Left lung (tissue), 14 donors: Measurements from ENCODE around the gene SPRR2A. TPM values are rescaled to one million over a fixed set of nuclear protein-coding genes. Genes with fewer than 3 reads are reported as not detected.

ENCODE experiments used
- ATAC-seq: fragments of 200-7000 bp; cut with Tn5 transposase; one replicate; pipeline ENCODE4 v1.9.1; 2020; ENCODE audit warnings: moderate library complexity
- DNase-seq, 4 donors: peaks; one replicate each; pipeline ENCODE4 v3.0.0-alpha.2; 2013 to 2020
- H3K27ac ChIP-seq, 2 donors: fragments of 200-600 bp; sonication (generic) in 1 of 2; one replicate each; pipeline versions ENCODE4 v1.5.0 to v1.8.0; 2020 to 2021
- H3K27me3 ChIP-seq, 2 donors: fragments of 200-600 bp; sonication (generic) in 1 of 2; one replicate each; pipeline versions ENCODE4 v1.5.0 to v1.8.0; 2020 to 2021
- H3K36me3 ChIP-seq, 2 donors: fragments of 200-600 bp; sonication (generic) in 1 of 2; one replicate each; pipeline versions ENCODE4 v1.5.0 to v1.8.0; 2020 to 2021
- H3K4me1 ChIP-seq, 2 donors: fragments of 200-600 bp; one replicate each; pipeline ENCODE4 v1.8.0; 2021
- H3K4me3 ChIP-seq, 2 donors: fragments of 200-600 bp; sonication (generic) in 1 of 2; one replicate each; pipeline versions ENCODE4 v1.5.0 to v1.8.0; 2020 to 2021; ENCODE audit warnings: mild to moderate bottlenecking in 1 of 2
- H3K9me3 ChIP-seq, 2 donors: fragments of 200-600 bp; sonication (generic) in 1 of 2; one replicate each; pipeline versions ENCODE4 v1.5.0 to v1.8.0; 2020 to 2021
- CTCF ChIP-seq, 2 donors: fragments of 200-600 bp; sonication (generic) in 1 of 2; IDR thresholded peaks; one replicate each; pipeline versions ENCODE4 v1.5.0 to v1.8.0; 2021; ENCODE audit warnings: antibody characterized with exemption in 2 of 2
- intact Hi-C, 2 donors: fragments of 100-400 bp; cut with DNase I; formaldehyde crosslinking; loops; one replicate each; pipeline versions ENCODE4 v1.11.2 to v1.14.2; 2022
- long read RNA-seq, 12 donors: library from polyadenylated mRNA in 2 of 12; unstranded in 2 of 12; transcript quantifications; one replicate each; pipeline ENCODE4 v2.0.0 and lab custom pipeline, GENCODE V29; 2019 to 2026
- polyA plus RNA-seq, 6 donors: library from polyadenylated mRNA; unstranded; fragments of 120-200 nt; gene quantifications; one replicate each; pipeline ENCODE4 v1.2.1, GENCODE V29; 2013; ENCODE audit not compliant: insufficient read length in 6 of 6
- total RNA-seq, 2 donors: library from RNA; stranded (reverse); fragmentation: NEBNext Ultra II Directional; extraction: Animal tissue kit (Norgen Biotek cat#: 25700); gene quantifications; one replicate each; pipeline ENCODE4 v1.2.1, GENCODE V29; 2021
- donor health status: DM: no; HTN: yes; CAD: no.
- donor health status: DM: no; HTN: no; CAD: no.

Gene SPRR2A
- total RNA-seq (not detected), polyA plus RNA-seq (not detected)
- long read RNA-seq, donor 1, result 0 reads
- long read RNA-seq, donor 2, result 0 reads
- long read RNA-seq, donor 3, result 0 reads
- long read RNA-seq, donor 4, result 0 reads
- long read RNA-seq, donor 5, result 0 reads
- long read RNA-seq, donor 6, result 0 reads
- long read RNA-seq, donor 7, result 0 reads
- long read RNA-seq, donor 8, result 0 reads
- long read RNA-seq, donor 9, result 0 reads
- long read RNA-seq, donor 10, result 0 reads
- long read RNA-seq, donor 11, result 0 reads
- long read RNA-seq, donor 12, result 0 reads

GRCh38 chr1:153057375-153057774 lies at the start of gene SPRR2A:
Gene SPRR2A, minus strand, starts transcription at chr1:153057512. Its CDS starts 777 bp downstream, at chr1:153056735.
- Histone ChIP-seq H3K9me3 (no peaks in the 10 kb centered on the region), H3K27me3 (peaks cover 0 to 6% of the 10 kb centered on the region in 2 donors), H3K27ac (no peak within 1 kb of the TSS), H3K4me3 (no peak within 1 kb of the TSS), H3K4me1 (no peaks in the 10 kb centered on the region), H3K36me3 (no peaks in the 10 kb centered on the region)
- ATAC-seq (no peak), DNase-seq (no peak)
- intact Hi-C loops, result no loop called here
- no peak for TF ChIP-seq CTCF (IDR thresholded peaks at IDR 0.05)

- H3K27ac ChIP-seq, result no peak overlapping the region
- ATAC-seq (no peak), DNase-seq (no peak)
- TF ChIP-seq CTCF (IDR thresholded peaks at IDR 0.05), result no peak
- intact Hi-C loops, result no loop called here
- no peaks in the 10 kb centered on the region for H3K9me3 ChIP-seq
- no peaks in the 10 kb centered on the region for H3K36me3 ChIP-seq
- H3K4me1 ChIP-seq, result no peaks in the 10 kb centered on the region
- no peak overlapping the region for H3K4me3 ChIP-seq
- H3K27me3 ChIP-seq, result no peaks in the 10 kb centered on the region
Observed at GRCh38 chr1:153100245-153100644, 42.9 kb upstream of the SPRR2A start.

- ATAC-seq (no peak), DNase-seq (no peak)
- H3K4me3 ChIP-seq, result no peak overlapping the region
- no peak for TF ChIP-seq CTCF (IDR thresholded peaks at IDR 0.05)
- intact Hi-C loops, result no loop called here
- H3K4me1 ChIP-seq, result no peaks in the 10 kb centered on the region
- H3K27ac ChIP-seq, result no peak overlapping the region
- H3K36me3 ChIP-seq, result no peaks in the 10 kb centered on the region
- no peaks in the 10 kb centered on the region for H3K27me3 ChIP-seq
- H3K9me3 ChIP-seq, result no peaks in the 10 kb centered on the region
Observed at GRCh38 chr1:153099461-153100045, 42.2 kb upstream of the SPRR2A start.

GRCh38 chr1:153095764-153096163 lies 38.5 kb upstream of the SPRR2A start:
- intact Hi-C loops, result no loop called here
- no peak for ATAC-seq
- DNase-seq, result no peak

More at GRCh38 chr1:153095764-153096163, 38.5 kb upstream of the SPRR2A start:
- Histone ChIP-seq H3K9me3 (no peaks in the 10 kb centered on the region), H3K4me3 (no peak overlapping the region), H3K27me3 (no peaks in the 10 kb centered on the region), H3K27ac (no peak overlapping the region), H3K36me3 (no peaks in the 10 kb centered on the region), H3K4me1 (no peaks in the 10 kb centered on the region)
- no peak for TF ChIP-seq CTCF (IDR thresholded peaks at IDR 0.05)
